CD4-positive, CD25-positive, alpha-beta regulatory T cell (primary cell): ENCODE measurements around the gene FEZF2. TPM values are rescaled to one million over a fixed set of nuclear protein-coding genes. Genes with fewer than 3 reads are reported as not detected.

Source experiments
- ATAC-seq, 2 donors: fragments of 150-1000 bp; cut with Tn5 transposase; one replicate each; pipeline ENCODE4 v1.10.0; 2021; ENCODE audit warnings: low read depth in 2 of 2, moderate number of reproducible peaks in 2 of 2, moderate library complexity in 1 of 2
- DNase-seq, 3 donors: peaks; one replicate each; pipeline versions ENCODE4 v3.0.0 to v3.0.0-alpha.2; 2012 to 2022; ENCODE audit warnings: mixed read lengths in 1 of 3
- H3K27ac ChIP-seq: one replicate; pipeline ENCODE4 v1.7.0; 2013; ENCODE audit warnings: mild to moderate bottlenecking, low read length; ENCODE audit not compliant: insufficient read depth, poor library complexity, severe bottlenecking
- H3K27me3 ChIP-seq: one replicate; pipeline ENCODE4 v1.7.0; 2013; ENCODE audit warnings: low read length; ENCODE audit not compliant: control insufficient read depth, insufficient read depth
- H3K36me3 ChIP-seq: one replicate; pipeline ENCODE4 v1.7.0; 2013; ENCODE audit warnings: mild to moderate bottlenecking, low read length, moderate library complexity; ENCODE audit not compliant: control insufficient read depth, insufficient read depth
- H3K4me1 ChIP-seq: 2 replicates; pipeline ENCODE4 v1.7.0; 2013; ENCODE audit warnings: mild to moderate bottlenecking, low read length; ENCODE audit not compliant: insufficient read depth, control insufficient read depth, poor library complexity, severe bottlenecking
- H3K4me3 ChIP-seq: one replicate; pipeline ENCODE4 v1.7.0; 2013; ENCODE audit warnings: low read depth, mild to moderate bottlenecking, low read length, moderate library complexity
- H3K9me3 ChIP-seq, 2 experiments: 1 replicate in 1 of 2; 2 replicates in 1 of 2; pipeline ENCODE4 v1.7.0; 2013; ENCODE audit warnings: low read length in 2 of 2, mild to moderate bottlenecking in 1 of 2, moderate library complexity in 1 of 2; ENCODE audit not compliant: control insufficient read depth in 2 of 2
- H3K27ac Mint-ChIP-seq, 3 donors: one replicate each; pipeline ENCODE4 v1.8.0; 2020 to 2022; ENCODE audit warnings: mild to moderate bottlenecking in 3 of 3, mixed read lengths in 3 of 3, moderate library complexity in 2 of 3
- H3K27me3 Mint-ChIP-seq: one replicate; pipeline ENCODE4 v1.8.0; 2022; ENCODE audit warnings: mild to moderate bottlenecking, mixed read lengths
- H3K36me3 Mint-ChIP-seq: one replicate; pipeline ENCODE4 v1.8.0; 2020; ENCODE audit warnings: mixed read lengths
- H3K4me1 Mint-ChIP-seq, 4 donors: one replicate each; pipeline ENCODE4 v1.8.0; 2020 to 2022; ENCODE audit warnings: mixed read lengths in 4 of 4, mild to moderate bottlenecking in 1 of 4
- H3K4me3 Mint-ChIP-seq, 4 donors: one replicate each; pipeline ENCODE4 v1.8.0; 2020 to 2022; ENCODE audit warnings: mild to moderate bottlenecking in 4 of 4, mixed read lengths in 4 of 4, moderate library complexity in 3 of 4
- H3K9me3 Mint-ChIP-seq, 7 donors: one replicate each; pipeline ENCODE4 v1.8.0; 2020 to 2022; ENCODE audit warnings: mixed read lengths in 7 of 7, mild to moderate bottlenecking in 3 of 7, moderate library complexity in 2 of 7
- polyA plus RNA-seq, 4 donors: library from polyadenylated mRNA; unstranded; fragments of 300-500 nt; fragmentation: Illumina TruSeq; gene quantifications; one replicate each; pipeline ENCODE4 v1.2.3, GENCODE V29; 2021
- total RNA-seq: library from RNA; stranded (reverse); gene quantifications from one replicate; pipeline ENCODE4 v1.2.3, GENCODE V29; 2022

FEZF2 gene
- total and polyA plus RNA-seq, 5 donors from 2014 or later, result not detected

DNA sequence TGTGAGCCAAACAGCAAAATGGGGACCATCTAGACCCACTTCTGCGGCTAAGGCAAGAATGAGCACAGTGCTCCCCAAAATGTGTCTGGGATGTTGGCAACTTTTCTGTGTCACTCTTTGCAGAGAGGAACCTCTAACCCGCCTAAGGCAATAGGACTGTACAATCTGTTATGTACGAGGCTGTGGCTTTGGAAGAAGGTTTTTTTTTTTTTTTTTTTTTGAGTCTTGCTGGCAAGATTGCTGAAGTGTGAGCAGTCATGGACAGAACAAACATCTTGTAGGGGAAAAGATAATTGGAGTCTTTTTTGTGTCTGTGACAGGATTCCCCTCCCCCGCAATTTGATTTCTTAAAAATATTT is 7.2 kb downstream of the FEZF2 start:
- DNase-seq (no peak), ATAC-seq (no peak)
- H3K4me1 Mint-ChIP-seq, result peaks cover 0 to 2% (median 0%) of the 10 kb centered on the region in 4 donors
- no peaks in the 10 kb centered on the region for H3K36me3 Mint-ChIP-seq
- no peak overlapping the region for H3K27ac ChIP-seq
- peaks cover 0 to 7% (median 0%) of the 10 kb centered on the region in 7 donors for H3K9me3 Mint-ChIP-seq
- no peaks in the 10 kb centered on the region for H3K36me3 ChIP-seq
- H3K27me3 Mint-ChIP-seq, result peaks cover 57% of the 10 kb centered on the region
- H3K4me3 Mint-ChIP-seq, result no peak overlapping the region
- no peaks in the 10 kb centered on the region for H3K9me3 ChIP-seq
- H3K27me3 ChIP-seq, result peaks cover 9% of the 10 kb centered on the region
- no peaks in the 10 kb centered on the region for H3K4me1 ChIP-seq
- no peak overlapping the region for H3K27ac Mint-ChIP-seq
- H3K4me3 ChIP-seq, result no peak overlapping the region

DNA sequence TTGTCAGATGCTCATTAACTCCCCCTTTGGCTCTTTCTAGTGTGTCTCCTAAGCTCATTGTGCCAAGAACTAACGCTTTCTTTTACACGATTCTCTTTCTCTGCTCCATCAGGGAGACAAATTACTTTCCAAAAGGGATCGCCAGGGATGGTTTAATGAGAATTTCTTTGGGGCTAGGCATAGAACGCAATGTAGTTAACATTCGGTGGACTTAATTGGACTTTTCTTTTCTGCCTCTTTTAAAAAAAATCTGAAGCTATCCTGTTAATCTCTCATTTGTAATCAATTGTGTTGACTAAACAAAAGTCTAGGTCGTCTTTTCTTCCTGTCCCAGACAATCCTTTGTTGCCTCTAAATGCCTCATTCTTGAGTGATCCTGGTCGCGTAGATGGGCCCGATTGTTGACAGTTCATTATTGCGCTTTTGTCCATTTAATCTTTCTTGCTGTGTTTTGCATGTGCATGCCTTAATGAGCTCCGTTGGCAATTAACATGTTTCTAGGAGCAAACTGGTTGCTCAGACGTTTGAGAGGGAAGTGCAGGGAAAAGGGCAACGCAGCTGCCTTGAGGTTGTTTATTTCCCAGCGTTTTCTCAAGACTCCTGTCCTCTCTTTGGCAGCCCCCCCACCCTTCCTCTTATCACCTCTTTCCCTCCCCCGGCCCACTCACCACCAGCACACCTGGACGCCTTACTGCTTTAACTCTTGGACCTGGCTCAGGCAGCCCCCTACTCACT is 7.8 kb downstream of the FEZF2 start:
- Histone ChIP-seq H3K36me3 (no peaks in the 10 kb centered on the region), H3K4me3 (no peak overlapping the region), H3K27me3 (peaks cover 9% of the 10 kb centered on the region), H3K9me3 (no peaks in the 10 kb centered on the region), H3K27ac (no peak overlapping the region), H3K4me1 (no peaks in the 10 kb centered on the region)
- ATAC-seq, result no peak
- peaks cover 52% of the 10 kb centered on the region for H3K27me3 Mint-ChIP-seq
- peak overlapping the region in 1 of 3 donors; percentile 57 for H3K27ac Mint-ChIP-seq
- no peaks in the 10 kb centered on the region for H3K36me3 Mint-ChIP-seq
- H3K4me1 Mint-ChIP-seq, result peaks cover 0 to 2% (median 0%) of the 10 kb centered on the region in 4 donors
- no peak for DNase-seq
- H3K9me3 Mint-ChIP-seq, result peaks cover 0 to 5% (median 0%) of the 10 kb centered on the region in 7 donors
- no peak overlapping the region for H3K4me3 Mint-ChIP-seq

DNA sequence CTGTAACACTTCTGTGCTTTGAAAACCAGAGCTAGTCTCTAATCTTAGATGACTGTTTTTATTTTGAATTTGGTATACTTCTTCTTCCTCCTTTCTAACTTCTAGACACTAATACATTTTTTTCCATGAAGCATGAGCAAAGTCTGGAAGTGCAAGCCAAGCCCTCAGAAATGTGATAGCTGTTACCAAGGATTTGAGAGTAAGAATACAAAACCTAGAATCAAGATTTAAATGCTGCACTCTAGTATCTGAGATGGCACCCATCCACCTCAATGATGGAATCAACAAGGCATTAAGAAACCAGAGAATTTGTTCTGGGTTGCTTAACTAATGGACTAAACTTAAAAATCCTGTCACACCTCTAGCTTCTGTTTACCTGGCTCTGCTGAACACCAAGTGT is 9.2 kb downstream of the FEZF2 start:
- H3K27me3 Mint-ChIP-seq, result peaks cover 41% of the 10 kb centered on the region
- no peaks in the 10 kb centered on the region for H3K36me3 ChIP-seq
- H3K4me3 Mint-ChIP-seq, result no peak overlapping the region
- H3K4me3 ChIP-seq, result no peak overlapping the region
- no peaks in the 10 kb centered on the region for H3K36me3 Mint-ChIP-seq
- no peak overlapping the region for H3K27ac Mint-ChIP-seq
- no peaks in the 10 kb centered on the region for H3K4me1 ChIP-seq
- H3K9me3 ChIP-seq, result no peaks in the 10 kb centered on the region
- H3K9me3 Mint-ChIP-seq, result peaks cover 0 to 4% (median 0%) of the 10 kb centered on the region in 7 donors
- ATAC-seq (no peak), DNase-seq (no peak)
- H3K27ac ChIP-seq, result no peak overlapping the region
- peaks cover 0 to 2% (median 0%) of the 10 kb centered on the region in 4 donors for H3K4me1 Mint-ChIP-seq
- peaks cover 9% of the 10 kb centered on the region for H3K27me3 ChIP-seq

DNA sequence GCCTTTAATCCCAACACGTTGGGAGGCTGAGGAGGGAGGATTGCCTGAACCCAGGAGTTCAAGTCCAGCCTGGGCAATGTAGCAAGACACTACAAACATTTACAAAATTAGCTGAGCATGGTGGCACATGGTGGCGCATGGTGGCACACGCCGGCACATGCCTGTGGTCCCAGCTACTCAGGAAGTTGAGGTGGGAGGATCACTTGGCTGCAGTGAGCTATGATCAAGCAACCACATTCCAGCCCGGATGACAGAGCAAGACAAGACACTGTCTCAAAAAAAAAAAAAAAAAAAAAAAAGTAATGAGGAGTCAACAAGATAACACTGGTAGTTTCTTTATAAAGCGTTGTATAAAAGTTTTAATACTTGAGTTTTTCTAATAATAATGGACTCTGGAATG is 10.1 kb downstream of the FEZF2 start:
- H3K27ac ChIP-seq, result no peak overlapping the region
- H3K4me1 Mint-ChIP-seq, result peaks cover 0 to 2% (median 0%) of the 10 kb centered on the region in 4 donors
- no peak overlapping the region for H3K27ac Mint-ChIP-seq
- H3K27me3 ChIP-seq, result peaks cover 9% of the 10 kb centered on the region
- no peak overlapping the region for H3K4me3 Mint-ChIP-seq
- no peak overlapping the region for H3K4me3 ChIP-seq
- no peak for DNase-seq
- H3K36me3 Mint-ChIP-seq, result no peaks in the 10 kb centered on the region
- peaks cover 34% of the 10 kb centered on the region for H3K27me3 Mint-ChIP-seq
- H3K9me3 Mint-ChIP-seq, result peaks cover 0 to 7% (median 0%) of the 10 kb centered on the region in 7 donors
- no peaks in the 10 kb centered on the region for H3K36me3 ChIP-seq
- no peaks in the 10 kb centered on the region for H3K4me1 ChIP-seq
- ATAC-seq, result no peak
- no peaks in the 10 kb centered on the region for H3K9me3 ChIP-seq

DNA sequence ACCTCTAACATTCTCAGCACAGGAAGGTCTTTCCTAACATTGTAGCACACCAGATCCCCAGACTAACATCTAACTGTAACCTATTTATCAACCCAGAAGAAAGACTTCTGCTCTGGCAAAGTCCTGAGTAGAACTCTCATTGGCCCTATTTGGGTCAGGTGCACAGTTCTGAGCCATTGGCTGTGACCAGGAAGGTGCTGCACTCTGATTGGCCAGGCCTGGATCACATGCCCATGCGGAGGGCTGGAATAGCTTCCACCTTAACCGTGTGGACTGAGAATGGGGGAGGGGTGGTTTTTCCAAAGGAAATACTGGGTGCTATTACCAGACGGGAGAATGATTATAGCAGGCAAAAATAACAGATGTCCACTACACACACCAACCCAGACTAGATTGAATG is 11.5 kb downstream of the FEZF2 start:
- Mint-ChIP-seq H3K9me3 (peaks cover 0 to 6% (median 0%) of the 10 kb centered on the region in 7 donors), H3K27me3 (peaks cover 20% of the 10 kb centered on the region), H3K27ac (no peak overlapping the region), H3K4me1 (no peaks in the 10 kb centered on the region), H3K36me3 (no peaks in the 10 kb centered on the region), H3K4me3 (peak overlapping the region in 1 of 4 donors; percentile 5)
- Histone ChIP-seq H3K27me3 (peaks cover 5% of the 10 kb centered on the region), H3K4me3 (no peak overlapping the region), H3K36me3 (no peaks in the 10 kb centered on the region), H3K9me3 (no peaks in the 10 kb centered on the region), H3K4me1 (no peaks in the 10 kb centered on the region), H3K27ac (no peak overlapping the region)
- ATAC-seq, result no peak
- no peak for DNase-seq

DNA sequence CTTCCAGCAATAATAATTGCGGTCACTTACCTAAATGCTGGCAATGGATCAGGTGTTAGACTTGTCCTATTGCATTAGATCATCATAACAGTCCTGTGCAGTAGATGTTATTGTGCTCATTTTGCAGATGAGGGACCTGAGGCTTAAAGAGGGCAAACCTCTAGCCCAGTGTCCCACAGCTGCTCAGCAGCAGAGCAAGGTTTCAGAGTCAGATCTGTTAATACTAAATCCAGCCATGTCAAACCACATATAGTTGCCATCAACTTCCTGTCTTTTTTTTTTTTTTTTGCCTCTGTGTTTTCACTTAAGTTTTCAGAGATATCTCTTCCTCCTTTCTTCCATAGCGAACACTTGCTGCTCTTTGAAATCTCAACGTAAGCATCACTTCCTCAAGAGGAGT is 12.1 kb downstream of the FEZF2 start:
- Mint-ChIP-seq H3K4me1 (no peaks in the 10 kb centered on the region), H3K27ac (no peak overlapping the region), H3K36me3 (no peaks in the 10 kb centered on the region), H3K9me3 (peaks cover 0 to 6% (median 0%) of the 10 kb centered on the region in 7 donors), H3K4me3 (no peak overlapping the region), H3K27me3 (peaks cover 15% of the 10 kb centered on the region)
- DNase-seq (no peak), ATAC-seq (no peak)
- no peak overlapping the region for H3K4me3 ChIP-seq
- H3K9me3 ChIP-seq, result no peaks in the 10 kb centered on the region
- no peaks in the 10 kb centered on the region for H3K36me3 ChIP-seq
- no peak overlapping the region for H3K27ac ChIP-seq
- no peaks in the 10 kb centered on the region for H3K4me1 ChIP-seq
- H3K27me3 ChIP-seq, result no peaks in the 10 kb centered on the region

DNA sequence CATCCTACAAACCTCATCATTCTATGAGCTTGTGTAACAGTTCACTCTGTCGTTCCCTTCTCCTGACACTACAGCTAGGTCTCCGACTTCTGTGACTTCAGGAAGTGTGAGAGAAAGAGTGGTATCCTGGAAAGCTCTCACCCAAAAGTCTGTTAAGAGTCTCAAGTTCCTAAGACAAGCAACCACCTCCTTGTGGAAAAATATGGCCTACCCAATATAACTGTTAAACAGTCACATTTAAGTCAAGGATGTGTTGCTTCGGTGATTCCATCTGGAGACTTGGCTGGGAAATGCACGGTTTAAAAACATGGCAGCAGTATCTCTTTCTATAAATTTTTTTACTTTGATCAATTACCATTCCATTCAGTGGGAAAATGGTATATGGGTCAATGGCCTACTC is 13.8 kb downstream of the FEZF2 start:
- peaks cover 5% of the 10 kb centered on the region for H3K27me3 Mint-ChIP-seq
- DNase-seq (no peak), ATAC-seq (no peak)
- H3K4me3 ChIP-seq, result no peak overlapping the region
- no peak overlapping the region for H3K4me3 Mint-ChIP-seq
- H3K36me3 Mint-ChIP-seq, result no peaks in the 10 kb centered on the region
- no peak overlapping the region for H3K27ac ChIP-seq
- H3K9me3 ChIP-seq, result no peaks in the 10 kb centered on the region
- no peaks in the 10 kb centered on the region for H3K36me3 ChIP-seq
- peaks cover 0 to 6% (median 0%) of the 10 kb centered on the region in 7 donors for H3K9me3 Mint-ChIP-seq
- no peak overlapping the region for H3K27ac Mint-ChIP-seq
- no peaks in the 10 kb centered on the region for H3K4me1 Mint-ChIP-seq
- H3K27me3 ChIP-seq, result no peaks in the 10 kb centered on the region
- H3K4me1 ChIP-seq, result no peaks in the 10 kb centered on the region

DNA sequence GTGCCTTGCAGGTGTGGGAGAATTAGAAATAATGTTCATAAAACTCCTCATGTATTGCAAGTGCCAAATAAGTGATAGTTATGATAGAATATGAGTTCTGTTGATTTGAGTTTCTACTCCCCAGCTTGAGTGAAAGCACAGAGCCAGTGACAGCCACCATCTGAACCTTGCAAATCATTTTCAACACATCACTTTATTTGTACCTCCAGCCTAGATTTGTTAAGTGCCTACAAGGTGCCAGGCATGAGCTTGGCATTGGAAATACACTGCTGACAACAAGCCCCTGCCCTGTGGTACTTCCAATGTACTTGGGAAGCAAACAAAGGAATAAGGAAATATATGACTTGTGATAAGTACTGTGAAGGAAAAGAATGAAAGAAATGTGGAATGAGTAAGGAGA is 17.0 kb downstream of the FEZF2 start:
- no peaks in the 10 kb centered on the region for H3K27me3 ChIP-seq
- H3K27me3 Mint-ChIP-seq, result no peaks in the 10 kb centered on the region
- ATAC-seq, result no peak
- no peak for DNase-seq
- H3K36me3 ChIP-seq, result no peaks in the 10 kb centered on the region
- H3K9me3 Mint-ChIP-seq, result peaks cover 0 to 4% (median 0%) of the 10 kb centered on the region in 7 donors
- no peak overlapping the region for H3K27ac ChIP-seq
- H3K4me1 Mint-ChIP-seq, result no peaks in the 10 kb centered on the region
- H3K27ac Mint-ChIP-seq, result no peak overlapping the region
- H3K4me3 Mint-ChIP-seq, result no peak overlapping the region
- no peaks in the 10 kb centered on the region for H3K9me3 ChIP-seq
- no peaks in the 10 kb centered on the region for H3K4me1 ChIP-seq
- H3K4me3 ChIP-seq, result no peak overlapping the region
- H3K36me3 Mint-ChIP-seq, result no peaks in the 10 kb centered on the region
